OCI-LY7 (cell line): ENCODE data around the gene PCYT2. TPM values are rescaled to one million over a fixed set of nuclear protein-coding genes. Genes with fewer than 3 reads are reported as not detected.

ENCODE experiments used
- BruUV-seq: library from RNA; stranded (reverse); fragments of 400-500 nt; replicated peaks from 2 replicates; lab custom pipeline; 2021; lab: Mats Ljungman, UMichigan
- CTCF ChIA-PET: fragments of 300-600 bp; sonication (Branson Sonifier 250); formaldehyde crosslinking; loops from one replicate; lab custom pipeline; 2022; ENCODE audit warnings: antibody characterized with exemption; ENCODE audit not compliant: unreplicated experiment; lab: Charles Lee
- POLR2A ChIA-PET: fragments of 300-600 bp; sonication (Branson Sonifier 250); formaldehyde crosslinking; loops from one replicate; lab custom pipeline; 2022; ENCODE audit warnings: antibody characterized with exemption; lab: Charles Lee
- DNase-seq: peaks from one replicate; pipeline ENCODE4 v3.0.0-alpha.2; 2015; ENCODE audit warnings: low spot score
- H2AFZ ChIP-seq: fragments of 200-600 bp; sonication (generic), shearing (Covaris generic); 2 replicates; pipeline ENCODE4 v1.6.1; 2014; ENCODE audit warnings: mild to moderate bottlenecking, antibody characterized with exemption, low read length, moderate library complexity
- H3K27ac ChIP-seq: fragments of 200-600 bp; sonication (generic); 2 replicates; pipeline ENCODE4 v1.5.1; 2014; ENCODE audit warnings: mixed run types, low read depth, mild to moderate bottlenecking, moderate library complexity, low read length, inconsistent platforms; ENCODE audit not compliant: poor library complexity, severe bottlenecking
- H3K36me3 ChIP-seq: fragments of 200-600 bp; sonication (generic); 2 replicates; pipeline ENCODE4 v1.6.1; 2014; ENCODE audit warnings: mild to moderate bottlenecking, antibody characterized with exemption, low read length, moderate library complexity, mixed read lengths; ENCODE audit not compliant: insufficient read depth
- H3K4me1 ChIP-seq: fragments of 200-600 bp; sonication (generic); 2 replicates; pipeline ENCODE4 v1.5.1; 2014; ENCODE audit warnings: mild to moderate bottlenecking, low read length; ENCODE audit not compliant: insufficient read depth, poor library complexity, severe bottlenecking
- H3K4me2 ChIP-seq: fragments of 200-600 bp; sonication (generic); 2 replicates; pipeline ENCODE4 v1.6.1; 2014; ENCODE audit warnings: mild to moderate bottlenecking, low read length
- H3K4me3 ChIP-seq: fragments of 200-600 bp; sonication (generic); 2 replicates; pipeline ENCODE4 v1.5.1; 2014; ENCODE audit warnings: mild to moderate bottlenecking, low read depth, low read length; ENCODE audit not compliant: poor library complexity, severe bottlenecking
- H3K79me2 ChIP-seq: fragments of 200-600 bp; sonication (generic); 2 replicates; pipeline ENCODE4 v1.6.1; 2016; ENCODE audit warnings: low read depth, mild to moderate bottlenecking, low read length, moderate library complexity, mixed read lengths; ENCODE audit not compliant: insufficient read depth
- H3K9me2 ChIP-seq: fragments of 200-600 bp; sonication (generic); 2 replicates; pipeline ENCODE4 v1.6.1; 2016; ENCODE audit warnings: mild to moderate bottlenecking, low read length, mixed read lengths; ENCODE audit not compliant: insufficient read depth
- H3K9me3 ChIP-seq: fragments of 200-600 bp; sonication (generic); 2 replicates; pipeline ENCODE4 v1.6.1; 2014; ENCODE audit warnings: mild to moderate bottlenecking, mixed run types, low read length, mixed read lengths
- H4K20me1 ChIP-seq: fragments of 200-600 bp; sonication (generic); 2 replicates; pipeline ENCODE4 v1.6.1; 2014; ENCODE audit warnings: mild to moderate bottlenecking, antibody characterized with exemption, low read length, moderate library complexity, mixed read lengths; ENCODE audit not compliant: insufficient read depth
- CTCF ChIP-seq: fragments of 200-600 bp; sonication (generic); conservative IDR thresholded peaks from 2 replicates; pipeline ENCODE4 v1.5.1; 2014; ENCODE audit warnings: mild to moderate bottlenecking, antibody characterized with exemption, low read length, moderate library complexity, mixed read lengths
- EZH2phosphoT487 ChIP-seq: fragments of 200-600 bp; sonication (generic); IDR thresholded peaks from 2 replicates; pipeline ENCODE4 v1.6.1; 2018; ENCODE audit warnings: low read depth, borderline replicate concordance, mild to moderate bottlenecking, mixed run types, antibody characterized with exemption, low read length, moderate library complexity, mixed read lengths
- intact Hi-C: fragments of 100-400 bp; cut with micrococcal nuclease; formaldehyde crosslinking; loops from one replicate; pipeline ENCODE4 v1.10.0; 2022; ENCODE audit not compliant: unreplicated experiment
- total RNA-seq, 2 experiments: library from RNA; depleted of rRNA in 1 of 2; stranded (reverse); fragments of >200 nt in 1 of 2; shearing (Covaris generic) in 1 of 2; gene quantifications; 2 replicates each; pipeline ENCODE4 v1.2.3, GENCODE V29; 2014 to 2022

Gene PCYT2
- total RNA-seq, 2 experiments from 2014 or later: 70.1 to 104 TPM

GRCh38 chr17:81948635-81949378, 37.6 kb upstream of the PCYT2 start:
- intact Hi-C loops: no loop called here
- ChIA-PET CTCF (no interaction called here), POLR2A (interaction anchor here (0.9 kb wide), 1 partner anchor 54 kb away, joined by 3 read pairs; no protein-coding TSS in a partner anchor)

DNA sequence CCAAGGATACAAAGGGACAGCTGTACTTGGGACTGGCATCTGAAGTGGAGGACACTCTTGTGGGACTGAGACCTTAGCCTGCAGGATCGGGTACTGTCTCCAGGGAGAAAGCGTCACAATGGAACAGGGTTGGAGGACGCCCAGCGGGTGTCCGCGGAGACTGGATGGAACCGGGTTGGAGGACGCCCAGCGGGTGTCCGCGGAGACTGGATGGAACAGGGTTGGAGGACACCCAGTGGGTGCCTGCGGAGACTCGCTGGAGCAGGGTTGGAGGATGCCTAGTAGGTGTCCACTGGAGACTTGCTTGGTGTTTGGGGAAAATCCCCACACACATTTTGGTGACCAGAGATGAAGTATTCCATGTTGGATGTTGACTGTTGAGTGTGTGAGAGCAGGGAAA, 36.0 kb upstream of the PCYT2 start, which contains the start of gene MYADML2:
Gene MYADML2, minus strand, starts transcription at position 45 of the 400 bp plus-strand sequence. CDS start 5,492 bp downstream, outside the sequence.
- ChIA-PET CTCF (no interaction called here), POLR2A (no interaction called here)
- DNase-seq: no peak
- Histone ChIP-seq H2AFZ (no peak within 1 kb of the TSS), H3K27ac (no peak within 1 kb of the TSS), H3K9me2 (no peaks in the 10 kb centered on the region), H4K20me1 (no peaks in the 10 kb centered on the region), H3K79me2 (no peaks in the 10 kb centered on the region), H3K4me3 (no peak within 1 kb of the TSS), H3K4me1 (peaks cover 15% of the 10 kb centered on the region), H3K4me2 (no peak within 1 kb of the TSS), H3K36me3 (no peaks in the 10 kb centered on the region), H3K9me3 (no peaks in the 10 kb centered on the region)
- TF ChIP-seq EZH2phosphoT487 (no peak), CTCF (no peak)
- BruUV-seq: no TSS peak
- intact Hi-C loops: no loop called here

More at GRCh38 chr17:81948635-81949378, 37.6 kb upstream of the PCYT2 start:
- H3K4me3 ChIP-seq: no peak overlapping the region
- DNase-seq: no peak
- TF ChIP-seq CTCF (no peak), EZH2phosphoT487 (no peak)
- no peak overlapping the region for H3K4me2 ChIP-seq
- BruUV-seq: no TSS peak
- peaks cover 12% of the 10 kb centered on the region for H3K4me1 ChIP-seq
- H4K20me1 ChIP-seq: no peaks in the 10 kb centered on the region
- no peaks in the 10 kb centered on the region for H3K79me2 ChIP-seq
- no peak overlapping the region for H2AFZ ChIP-seq
- no peaks in the 10 kb centered on the region for H3K36me3 ChIP-seq
- no peaks in the 10 kb centered on the region for H3K9me3 ChIP-seq
- no peak overlapping the region for H3K27ac ChIP-seq
- no peaks in the 10 kb centered on the region for H3K9me2 ChIP-seq

DNA sequence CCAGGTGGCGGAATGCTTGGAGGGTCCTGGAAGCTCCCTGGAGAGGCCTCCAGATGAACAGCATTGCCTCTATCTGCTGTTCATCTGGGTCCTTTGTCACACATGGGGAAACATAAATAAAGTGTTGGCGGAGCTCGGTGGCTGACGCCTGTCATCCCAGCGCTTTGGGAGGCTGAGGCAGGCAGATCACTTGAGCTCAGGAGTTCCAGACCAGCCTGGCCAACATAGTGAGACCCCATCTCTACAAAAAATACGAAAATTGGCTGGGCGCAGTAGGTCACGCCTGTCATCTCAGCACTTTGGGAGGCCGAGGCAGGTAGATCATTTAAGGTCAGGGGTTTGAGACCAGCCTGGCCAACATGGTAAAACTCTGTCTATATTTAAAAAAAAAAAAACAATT, 33.7 kb upstream of the PCYT2 start:
- H3K4me1 ChIP-seq: peaks cover 23% of the 10 kb centered on the region
- no peaks in the 10 kb centered on the region for H3K36me3 ChIP-seq
- no peaks in the 10 kb centered on the region for H3K79me2 ChIP-seq
- no peak for TF ChIP-seq EZH2phosphoT487
- no peak for TF ChIP-seq CTCF
- H3K4me2 ChIP-seq: no peak overlapping the region
- ChIA-PET POLR2A (interaction anchor here (1.1 kb wide), 1 partner anchor 68 kb away, joined by 3 read pairs; no protein-coding TSS in a partner anchor), CTCF (no interaction called here)
- H4K20me1 ChIP-seq: no peaks in the 10 kb centered on the region
- H3K9me3 ChIP-seq: no peaks in the 10 kb centered on the region
- intact Hi-C loops: no loop called here
- DNase-seq: no peak
- no TSS peak for BruUV-seq
- H3K4me3 ChIP-seq: no peak overlapping the region
- no peak overlapping the region for H2AFZ ChIP-seq
- H3K27ac ChIP-seq: no peak overlapping the region
- no peaks in the 10 kb centered on the region for H3K9me2 ChIP-seq
